ENCODE data around the gene INSYN1.
"Not testable (repeated sequence)": the region's sequence is repeated elsewhere in the genome, so short reads cannot be mapped to it uniquely, and the experiment has no call there.

INSYN1 gene

GRCh38 chr15:73709686-73710085, 43.5 kb downstream of the INSYN1 start:
- no peak for DNase-seq

GRCh38 chr15:73709241-73709640, 43.9 kb downstream of the INSYN1 start:
- no peak for DNase-seq

- no peak for DNase-seq
Measured at GRCh38 chr15:73708691-73709090, 44.5 kb downstream of the INSYN1 start.

GRCh38 chr15:73704869-73705645, 48.1 kb downstream of the INSYN1 start:
- DNase-seq, result no peak

GRCh38 chr15:73704142-73704868, 48.8 kb downstream of the INSYN1 start:
- not testable (repeated sequence) for DNase-seq

- not testable (repeated sequence) for DNase-seq
Measured at GRCh38 chr15:73703601-73704000, 49.5 kb downstream of the INSYN1 start.

- DNase-seq, result not testable (repeated sequence)
Measured at GRCh38 chr15:73702311-73703239, 50.6 kb downstream of the INSYN1 start.

GRCh38 chr15:73700041-73700842, 52.9 kb downstream of the INSYN1 start:
- DNase-seq, result peak; percentile 4

- DNase-seq, result no peak
Measured at GRCh38 chr15:73699249-73700040, 53.7 kb downstream of the INSYN1 start.

GRCh38 chr15:73697033-73697467, 56.1 kb downstream of the INSYN1 start:
- DNase-seq, result peak; percentile 71

- no peak for DNase-seq
Measured at GRCh38 chr15:73696641-73697001, 56.5 kb downstream of the INSYN1 start.

- DNase-seq, result no peak
Measured at GRCh38 chr15:73695773-73696640, 57.1 kb downstream of the INSYN1 start.

- DNase-seq, result no peak
Measured at GRCh38 chr15:73694419-73694818, 58.7 kb downstream of the INSYN1 start.

GRCh38 chr15:73691396-73691795, 61.8 kb downstream of the INSYN1 start:
- no peak for DNase-seq

GRCh38 chr15:73688455-73688854, 64.7 kb downstream of the INSYN1 start:
- DNase-seq, result no peak

GRCh38 chr15:73687351-73687750, 65.8 kb downstream of the INSYN1 start:
- DNase-seq, result no peak

- DNase-seq, result no peak
Measured at GRCh38 chr15:73686781-73687256, 66.3 kb downstream of the INSYN1 start.

GRCh38 chr15:73685981-73686380, 67.2 kb downstream of the INSYN1 start:
- no peak for DNase-seq
